ENCODE results near the gene MDFIC2.

DNA sequence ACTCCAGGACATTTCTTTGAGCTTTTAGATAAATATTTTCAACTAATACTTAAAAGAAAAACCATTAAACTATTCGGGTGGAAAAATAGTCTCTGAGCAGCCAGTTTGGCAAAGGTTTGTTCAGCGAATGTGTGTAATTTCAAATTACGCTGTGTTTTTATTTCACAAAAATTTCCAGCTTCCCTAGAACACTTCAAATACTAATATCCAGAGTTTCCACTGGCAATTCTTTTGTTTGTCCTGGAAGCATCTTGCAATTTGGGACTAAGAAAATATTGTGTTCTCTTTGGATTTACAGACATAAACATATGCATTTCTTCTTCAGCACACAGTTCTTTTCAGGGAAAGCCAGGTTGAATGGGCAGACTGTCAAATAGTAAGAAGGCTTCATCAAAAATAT, 61.9 kb downstream of the MDFIC2 start:
- TF ChIP-seq CTCF (conservative IDR thresholded peaks at IDR 0.05; ENCODE audit: low read length), result no peak
- no peak for TF ChIP-seq EZH2phosphoT487 (IDR thresholded peaks at IDR 0.05; ENCODE audit: borderline replicate concordance)
